Measurements from ENCODE around the gene TBC1D22B. TPM values are rescaled to one million over a fixed set of nuclear protein-coding genes. Genes with fewer than 3 reads are reported as not detected.
"Not testable (repeated sequence)": the region's sequence is repeated elsewhere in the genome, so short reads cannot be mapped to it uniquely, and the experiment has no call there.

TBC1D22B gene
- total RNA-seq, 2 experiments from 2014 or later = 12.1 to 12.3 TPM

DNA sequence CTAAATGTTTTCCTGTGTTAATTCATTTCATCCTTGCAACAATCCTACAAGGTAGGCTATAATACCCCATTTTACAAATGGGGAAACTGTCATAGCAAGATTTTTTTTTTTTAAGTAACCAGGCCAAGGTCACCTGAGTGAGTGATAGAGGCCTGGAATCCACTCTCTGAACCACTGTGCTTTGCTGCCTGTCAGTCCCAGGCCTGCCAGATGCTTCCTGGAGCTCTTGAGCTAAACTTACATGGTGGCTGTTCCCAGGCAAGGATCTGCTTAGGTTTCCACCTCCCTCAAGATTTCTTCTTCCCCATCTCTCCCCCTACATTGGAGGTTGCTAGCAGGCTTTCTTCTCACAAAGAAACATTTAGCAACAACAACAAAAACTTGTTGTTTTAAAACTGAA is 63.5 kb downstream of the TBC1D22B start:
- ATAC-seq = no peak
- CTCF ChIA-PET = interaction anchor here (0.9 kb wide), 1 partner anchor 371 kb away, joined by 3 read pairs; no protein-coding TSS in a partner anchor
- peaks cover 13% of the 10 kb centered on the region for H3K4me1 Mint-ChIP-seq (ENCODE audit: low read depth)
- no peak for TF ChIP-seq CTCF (IDR thresholded peaks at IDR 0.05)
- no peak overlapping the region for H3K27ac Mint-ChIP-seq
- no peaks in the 10 kb centered on the region for H3K9me3 Mint-ChIP-seq
- POLR2A ChIA-PET = interaction anchor here (0.9 kb wide), 1 partner anchor 32 kb away, joined by 3 read pairs; no protein-coding TSS in a partner anchor
- H3K4me3 Mint-ChIP-seq = no peak overlapping the region
- DNase-seq = no peak
- intact Hi-C loops (cut with micrococcal nuclease) = no loop called here
- H3K36me3 Mint-ChIP-seq (ENCODE audit: low read depth) = peaks cover 2% of the 10 kb centered on the region
- no peaks in the 10 kb centered on the region for H3K27me3 Mint-ChIP-seq

- intact Hi-C loops (cut with micrococcal nuclease) = no loop called here
- no peaks in the 10 kb centered on the region for H3K9me3 Mint-ChIP-seq
- peaks cover 2% of the 10 kb centered on the region for H3K36me3 Mint-ChIP-seq (ENCODE audit: low read depth)
- no peak for DNase-seq
- no peak for TF ChIP-seq CTCF (IDR thresholded peaks at IDR 0.05)
- POLR2A ChIA-PET = interaction anchor here (0.6 kb wide), 1 partner anchor 65 kb away, joined by 3 read pairs; no protein-coding TSS in a partner anchor
- no peaks in the 10 kb centered on the region for H3K27me3 Mint-ChIP-seq
- no peak overlapping the region for H3K4me3 Mint-ChIP-seq
- no peak overlapping the region for H3K27ac Mint-ChIP-seq
- CTCF ChIA-PET = interaction anchor here (1.9 kb wide), 1 partner anchor 12 kb away, joined by 6 read pairs; no protein-coding TSS in a partner anchor
- peaks cover 13% of the 10 kb centered on the region for H3K4me1 Mint-ChIP-seq (ENCODE audit: low read depth)
- no peak for ATAC-seq
Measured at GRCh38 chr6:37321516-37322415, 64.2 kb downstream of the TBC1D22B start.

GRCh38 chr6:37323580-37323979 is 66.0 kb downstream of the TBC1D22B start:
- peaks cover 13% of the 10 kb centered on the region for H3K4me1 Mint-ChIP-seq (ENCODE audit: low read depth)
- DNase-seq = no peak
- H3K36me3 Mint-ChIP-seq (ENCODE audit: low read depth) = peaks cover 2% of the 10 kb centered on the region
- ChIA-PET CTCF (interaction anchor here (1.2 to 1.9 kb wide), 5 partner anchors 9 to 369 kb away, joined by 4 to 9 read pairs (median 6); no protein-coding TSS in a partner anchor), POLR2A (no interaction called here)
- TF ChIP-seq CTCF (IDR thresholded peaks at IDR 0.05) = no peak
- peak overlapping the region; percentile 26 for H3K27ac Mint-ChIP-seq
- no peak for ATAC-seq
- intact Hi-C loops (cut with micrococcal nuclease) = no loop called here
- no peaks in the 10 kb centered on the region for H3K27me3 Mint-ChIP-seq
- no peak overlapping the region for H3K4me3 Mint-ChIP-seq
- H3K9me3 Mint-ChIP-seq = no peaks in the 10 kb centered on the region

DNA sequence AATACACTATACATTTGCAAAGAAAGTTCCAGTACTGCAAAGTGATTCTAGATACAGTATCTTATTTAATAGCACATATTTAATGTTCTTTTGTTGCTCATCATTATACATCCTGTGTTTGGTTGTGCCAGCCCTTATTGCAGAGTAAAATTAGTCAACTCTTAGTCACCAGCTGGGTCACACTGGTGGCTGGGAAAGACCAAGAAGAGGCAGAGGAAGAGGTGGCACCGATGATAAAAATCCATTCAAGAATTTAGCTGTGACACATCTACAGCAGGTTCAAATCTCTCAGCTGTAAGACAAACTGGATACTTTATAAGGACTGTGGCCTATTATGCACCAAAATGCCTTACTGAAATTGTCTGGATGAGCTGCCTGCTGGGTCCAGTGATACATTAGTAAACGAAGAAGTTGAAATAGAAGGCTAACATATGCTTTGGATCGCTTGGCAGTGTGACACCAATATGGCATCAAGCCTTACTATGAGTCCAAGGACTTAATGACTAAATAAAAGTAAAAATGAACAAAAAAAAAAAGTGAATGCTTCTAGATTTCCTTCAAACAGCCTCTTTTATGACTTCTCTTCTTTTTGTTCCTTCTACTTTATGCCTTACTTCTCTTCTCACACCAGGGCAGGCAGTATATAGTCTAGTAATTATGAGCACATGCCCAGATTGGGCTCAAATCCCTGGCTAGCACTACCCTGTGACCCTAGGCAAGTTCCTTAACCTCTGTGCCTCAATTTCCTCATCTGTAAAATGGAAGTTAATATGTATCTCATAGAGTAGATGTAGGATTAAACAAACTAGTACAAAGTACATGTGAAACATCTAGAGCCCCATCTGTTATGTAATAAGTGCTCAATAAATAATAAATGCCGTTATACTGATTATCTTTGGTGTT is 66.8 kb downstream of the TBC1D22B start:
- ATAC-seq = peak; percentile 79
- no peak for TF ChIP-seq CTCF (IDR thresholded peaks at IDR 0.05)
- Mint-ChIP-seq H3K9me3 (no peaks in the 10 kb centered on the region), H3K4me3 (no peak overlapping the region), H3K4me1 (ENCODE audit: low read depth) (peaks cover 13% of the 10 kb centered on the region), H3K27ac (peak overlapping the region; percentile 26), H3K27me3 (no peaks in the 10 kb centered on the region), H3K36me3 (ENCODE audit: low read depth) (peaks cover 2% of the 10 kb centered on the region)
- intact Hi-C loops (cut with micrococcal nuclease) = loop anchor here (5.0 kb wide), 1 partner anchor 368 kb away; no protein-coding TSS in a partner anchor
- CTCF ChIA-PET = interaction anchor here (0.9 to 2.2 kb wide), 21 partner anchors 8 to 440 kb away, joined by 3 to 12 read pairs (median 5); partner anchors contain the start of genes CMTR1 and RNF8
- DNase-seq = peak; percentile 48
- POLR2A ChIA-PET = no interaction called here

DNA sequence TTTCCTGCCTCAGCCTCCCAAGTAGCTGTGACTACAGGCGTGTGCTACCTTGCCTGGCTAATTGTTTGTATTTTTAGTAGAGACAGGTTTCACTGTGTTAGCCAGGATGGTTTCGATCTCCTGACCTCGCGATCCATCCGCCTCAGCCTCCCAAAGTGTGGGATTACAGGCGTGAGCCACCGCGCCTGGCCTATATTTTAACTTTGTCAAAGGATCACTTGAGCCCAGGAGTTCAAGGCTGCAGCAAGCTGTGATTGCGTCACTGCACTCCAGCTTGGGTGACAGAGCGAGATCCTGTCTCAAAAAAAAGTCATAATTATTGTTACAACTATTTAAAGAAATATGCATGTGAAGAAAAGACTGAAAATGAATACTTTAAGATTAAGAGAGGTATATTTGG is 72.8 kb downstream of the TBC1D22B start:
- intact Hi-C loops (cut with micrococcal nuclease); H3K27me3 Mint-ChIP-seq; POLR2A ChIA-PET; ATAC-seq; H3K27ac Mint-ChIP-seq; CTCF ChIA-PET; H3K4me1 Mint-ChIP-seq (ENCODE audit: low read depth); H3K36me3 Mint-ChIP-seq (ENCODE audit: low read depth); H3K4me3 Mint-ChIP-seq; DNase-seq; H3K9me3 Mint-ChIP-seq: not testable (repeated sequence)
